Panc1 (cell line): Measurements from ENCODE around the gene CD34.

Experiments used
- CTCF ChIP-seq: fragments of 450-650 bp; IDR thresholded peaks from 2 replicates; pipeline ENCODE4 v1.5.1; 2017; ENCODE audit warnings: mild to moderate bottlenecking
- POLR2AphosphoS5 ChIP-seq: IDR thresholded peaks from 2 replicates; pipeline ENCODE4 v1.6.1; 2012; ENCODE audit warnings: mild to moderate bottlenecking, low read depth, low read length, moderate library complexity
- REST ChIP-seq, 2 experiments: IDR thresholded peaks; 2 replicates each; pipeline ENCODE4 v1.6.1; 2011 to 2012; ENCODE audit warnings: low read depth in 2 of 2, control low read depth in 1 of 2, low read length in 1 of 2, mild to moderate bottlenecking in 1 of 2, moderate library complexity in 1 of 2; ENCODE audit not compliant: insufficient read depth in 1 of 2

- no peak for TF ChIP-seq REST (IDR thresholded peaks at IDR 0.05; ENCODE audit: insufficient read depth in 1 of 2, low read depth in 2 of 2, low read length in 1 of 2)
- no peak for TF ChIP-seq CTCF
- no peak for TF ChIP-seq POLR2AphosphoS5
Measured at GRCh38 chr1:207883660-207884250, 27.2 kb downstream of the CD34 start.
